ENCODE measurements around the gene MAB21L3.

Gene MAB21L3

DNA sequence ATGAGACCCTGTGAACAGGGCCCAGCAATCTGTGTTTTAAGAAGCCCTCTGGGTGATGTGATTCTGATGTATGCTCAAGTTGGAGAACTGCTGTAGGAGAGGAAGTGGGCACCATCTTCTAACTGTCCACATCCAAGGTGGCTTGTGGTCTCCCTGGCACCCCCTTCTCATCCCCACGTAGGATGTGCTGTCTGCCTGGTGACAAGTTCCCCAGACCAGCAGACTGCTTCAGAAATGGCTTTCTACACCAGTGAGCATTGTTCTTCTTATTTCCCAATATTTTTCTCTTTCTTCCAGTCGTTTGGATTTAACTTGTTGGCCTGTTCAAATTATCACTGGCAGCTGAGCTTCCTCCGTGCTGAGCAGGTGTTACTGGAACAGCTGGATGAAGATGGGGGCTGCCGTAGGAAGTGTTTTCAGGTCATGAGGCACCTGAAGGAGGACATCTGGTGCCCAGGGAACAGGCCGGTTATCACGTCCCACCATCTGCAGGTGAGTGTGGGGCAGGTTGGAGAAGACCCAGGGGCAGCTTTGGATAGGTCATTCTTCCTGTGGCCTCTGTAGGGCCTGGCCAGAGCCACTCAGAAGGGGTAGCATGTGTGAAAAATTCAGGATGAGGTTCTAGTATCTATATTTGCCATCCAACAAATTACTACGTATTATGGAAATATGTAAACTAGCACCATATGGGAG, 16.8 kb downstream of the MAB21L3 start:
- peak in 1 of 3 donors; percentile 19 for DNase-seq
- POLR2A ChIA-PET, result no interaction called here
- Histone ChIP-seq H3K27ac (ENCODE audit: insufficient read depth in 1 of 2, low read depth in 1 of 2, low read length in 2 of 2, poor library complexity in 1 of 2, severe bottlenecking in 2 of 2) (no peak overlapping the region), H3K9me3 (ENCODE audit: control extremely low read depth in 1 of 5, control insufficient read depth in 4 of 5, insufficient read depth in 2 of 5, low read depth in 1 of 5, low read length in 4 of 5) (no peaks in the 10 kb centered on the region), H3K4me1 (ENCODE audit: control extremely low read depth in 1 of 4, control insufficient read depth in 4 of 4, insufficient read depth in 4 of 4, low read length in 3 of 4) (peaks cover 0 to 4% (median 0%) of the 10 kb centered on the region in 4 experiments), H3K36me3 (ENCODE audit: control insufficient read depth in 4 of 4, insufficient read depth in 4 of 4, low read length in 3 of 4) (no peaks in the 10 kb centered on the region), H3K4me3 (ENCODE audit: control insufficient read depth in 1 of 7, extremely low read depth in 1 of 7, insufficient read depth in 4 of 7, low read depth in 2 of 7, low read length in 6 of 7) (no peak overlapping the region), H3K27me3 (replicated peaks in 2 of 5; ENCODE audit: control insufficient read depth in 4 of 5, insufficient read depth in 5 of 5, low read length in 4 of 5) (peaks cover 0 to 5% (median 0%) of the 10 kb centered on the region in 5 experiments)
- CTCF ChIA-PET, result interaction anchor here (1.3 kb wide), 1 partner anchor 11 kb away, joined by 4 read pairs; no protein-coding TSS in a partner anchor
- WGBS (ENCODE audit: insufficient coverage), result 95% methylated on average over 4 of the region's 7 CpGs

- Histone ChIP-seq H3K4me3 (ENCODE audit: control insufficient read depth in 1 of 7, extremely low read depth in 1 of 7, insufficient read depth in 4 of 7, low read depth in 2 of 7, low read length in 6 of 7) (no peak overlapping the region), H3K27me3 (replicated peaks in 2 of 5; ENCODE audit: control insufficient read depth in 4 of 5, insufficient read depth in 5 of 5, low read length in 4 of 5) (peaks cover 0 to 5% (median 0%) of the 10 kb centered on the region in 5 experiments), H3K9me3 (ENCODE audit: control extremely low read depth in 1 of 5, control insufficient read depth in 4 of 5, insufficient read depth in 2 of 5, low read depth in 1 of 5, low read length in 4 of 5) (no peaks in the 10 kb centered on the region), H3K4me1 (ENCODE audit: control extremely low read depth in 1 of 4, control insufficient read depth in 4 of 4, insufficient read depth in 4 of 4, low read length in 3 of 4) (peaks cover 0 to 4% (median 0%) of the 10 kb centered on the region in 4 experiments), H3K27ac (ENCODE audit: insufficient read depth in 1 of 2, low read depth in 1 of 2, low read length in 2 of 2, poor library complexity in 1 of 2, severe bottlenecking in 2 of 2) (no peak overlapping the region), H3K36me3 (ENCODE audit: control insufficient read depth in 4 of 4, insufficient read depth in 4 of 4, low read length in 3 of 4) (no peaks in the 10 kb centered on the region)
- no peak for DNase-seq
- POLR2A ChIA-PET, result no interaction called here
- WGBS (ENCODE audit: insufficient coverage), result 100% methylated on average over 3 of the region's 3 CpGs
- CTCF ChIA-PET, result interaction anchor here (1.2 kb wide), 1 partner anchor 10 kb away, joined by 4 read pairs; no protein-coding TSS in a partner anchor
These were observed 17.5 kb downstream of the MAB21L3 start for GRCh38 chr1:116128664-116129063.

DNA sequence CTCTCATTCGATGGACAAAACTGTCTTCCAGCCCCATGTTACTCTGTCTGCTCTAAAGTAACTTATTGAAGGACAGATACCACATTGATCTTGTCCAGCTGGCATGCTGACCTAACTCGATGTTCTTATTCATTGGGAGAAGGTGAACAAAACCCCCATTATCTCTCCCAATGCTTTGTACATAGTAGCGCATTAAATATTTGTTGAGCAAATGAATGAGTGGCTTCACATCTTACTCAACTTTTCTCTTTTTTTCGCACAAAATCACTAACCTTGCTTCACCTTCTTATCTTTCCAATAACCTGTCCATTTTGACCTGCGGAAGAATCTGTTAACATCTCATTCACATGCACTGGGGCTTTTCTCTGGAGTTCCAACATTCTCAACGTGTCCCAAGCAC, 18.3 kb downstream of the MAB21L3 start:
- Histone ChIP-seq H3K4me3 (ENCODE audit: control insufficient read depth in 1 of 7, extremely low read depth in 1 of 7, insufficient read depth in 4 of 7, low read depth in 2 of 7, low read length in 6 of 7) (no peak overlapping the region), H3K9me3 (ENCODE audit: control extremely low read depth in 1 of 5, control insufficient read depth in 4 of 5, insufficient read depth in 2 of 5, low read depth in 1 of 5, low read length in 4 of 5) (no peaks in the 10 kb centered on the region), H3K27me3 (replicated peaks in 2 of 5; ENCODE audit: control insufficient read depth in 4 of 5, insufficient read depth in 5 of 5, low read length in 4 of 5) (peaks cover 0 to 5% (median 0%) of the 10 kb centered on the region in 5 experiments), H3K27ac (ENCODE audit: insufficient read depth in 1 of 2, low read depth in 1 of 2, low read length in 2 of 2, poor library complexity in 1 of 2, severe bottlenecking in 2 of 2) (no peak overlapping the region), H3K36me3 (ENCODE audit: control insufficient read depth in 4 of 4, insufficient read depth in 4 of 4, low read length in 3 of 4) (no peaks in the 10 kb centered on the region), H3K4me1 (ENCODE audit: control extremely low read depth in 1 of 4, control insufficient read depth in 4 of 4, insufficient read depth in 4 of 4, low read length in 3 of 4) (peaks cover 0 to 4% (median 0%) of the 10 kb centered on the region in 4 experiments)
- ChIA-PET POLR2A (no interaction called here), CTCF (interaction anchor here (1.2 kb wide), 1 partner anchor 9 kb away, joined by 4 read pairs; no protein-coding TSS in a partner anchor)
- 87% methylated on average over 4 of the region's 6 CpGs for WGBS (ENCODE audit: insufficient coverage)
- no peak for DNase-seq

GRCh38 chr1:116130356-116130755, 19.2 kb downstream of the MAB21L3 start:
- ChIA-PET POLR2A (no interaction called here), CTCF (interaction anchor here (1.0 to 1.8 kb wide), 3 partner anchors 9 to 355 kb away, joined by 3 to 9 read pairs (median 4); no protein-coding TSS in a partner anchor)
- no peaks in the 10 kb centered on the region for H3K9me3 ChIP-seq (ENCODE audit: control extremely low read depth in 1 of 5, control insufficient read depth in 4 of 5, insufficient read depth in 2 of 5, low read depth in 1 of 5, low read length in 4 of 5)
- no peaks in the 10 kb centered on the region for H3K36me3 ChIP-seq (ENCODE audit: control insufficient read depth in 4 of 4, insufficient read depth in 4 of 4, low read length in 3 of 4)
- H3K4me1 ChIP-seq (ENCODE audit: control extremely low read depth in 1 of 4, control insufficient read depth in 4 of 4, insufficient read depth in 4 of 4, low read length in 3 of 4), result peaks cover 0 to 4% (median 0%) of the 10 kb centered on the region in 4 experiments
- H3K27ac ChIP-seq (ENCODE audit: insufficient read depth in 1 of 2, low read depth in 1 of 2, low read length in 2 of 2, poor library complexity in 1 of 2, severe bottlenecking in 2 of 2), result no peak overlapping the region
- no peak for DNase-seq
- peaks cover 0 to 5% (median 0%) of the 10 kb centered on the region in 5 experiments for H3K27me3 ChIP-seq (replicated peaks in 2 of 5; ENCODE audit: control insufficient read depth in 4 of 5, insufficient read depth in 5 of 5, low read length in 4 of 5)
- no peak overlapping the region for H3K4me3 ChIP-seq (ENCODE audit: control insufficient read depth in 1 of 7, extremely low read depth in 1 of 7, insufficient read depth in 4 of 7, low read depth in 2 of 7, low read length in 6 of 7)

DNA sequence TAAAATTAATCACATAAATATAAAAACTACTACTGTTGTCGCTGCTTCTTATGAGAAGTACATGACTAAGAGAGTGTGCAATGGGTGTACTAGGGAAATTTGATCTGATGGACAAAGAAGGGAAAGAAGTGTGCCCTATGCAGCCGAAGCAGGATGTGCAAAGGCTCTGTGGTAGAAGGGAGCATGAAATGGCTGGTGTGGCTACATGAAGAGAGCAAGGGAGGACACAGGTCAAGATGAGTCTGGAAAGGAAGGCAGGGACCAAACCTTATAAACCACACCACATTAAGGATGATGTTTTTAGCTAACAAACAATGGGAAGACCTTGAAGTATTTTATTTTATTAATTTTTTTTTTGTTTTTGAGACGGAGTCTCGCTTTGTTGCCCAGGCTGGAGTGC, 20.0 kb downstream of the MAB21L3 start:
- peaks cover 0 to 5% (median 0%) of the 10 kb centered on the region in 5 experiments for H3K27me3 ChIP-seq (replicated peaks in 2 of 5; ENCODE audit: control insufficient read depth in 4 of 5, insufficient read depth in 5 of 5, low read length in 4 of 5)

DNA sequence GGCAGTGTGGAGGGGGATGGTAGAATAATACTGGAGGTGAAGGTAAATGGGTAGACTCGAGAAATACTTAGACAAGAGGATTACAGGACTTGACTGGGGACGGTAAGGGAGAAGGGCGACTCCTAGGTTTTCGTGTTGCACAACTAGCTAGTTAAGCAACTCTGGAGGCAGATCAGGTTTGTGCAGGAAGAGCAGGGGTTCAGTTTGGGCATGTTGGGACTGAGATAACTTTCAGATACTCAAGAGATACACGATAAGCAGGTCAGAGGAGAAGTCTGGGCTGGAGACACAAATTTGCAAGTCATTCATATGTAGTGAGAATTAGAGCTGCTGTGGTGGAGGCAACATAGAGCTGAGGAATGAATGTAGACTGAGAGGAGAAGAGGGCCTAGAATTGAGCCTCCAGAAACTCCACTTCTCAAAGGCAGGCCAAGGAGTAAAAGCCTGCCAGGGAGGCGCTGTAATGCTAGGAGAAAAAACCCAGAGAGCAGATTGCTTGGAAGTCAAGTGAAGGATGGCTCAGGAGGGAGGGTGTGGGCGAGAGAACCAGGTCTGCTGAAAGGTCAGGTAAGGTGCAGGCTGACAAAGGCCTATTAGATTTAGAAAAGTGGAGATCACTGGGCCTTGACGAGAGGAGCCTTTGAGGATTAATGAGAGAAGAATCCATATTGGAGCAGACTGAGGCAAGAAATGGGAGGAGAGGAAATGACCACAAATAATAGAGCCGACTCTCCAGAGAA, 20.8 kb downstream of the MAB21L3 start:
- Histone ChIP-seq H3K27me3 (replicated peaks in 2 of 5; ENCODE audit: control insufficient read depth in 4 of 5, insufficient read depth in 5 of 5, low read length in 4 of 5) (peaks cover 0 to 5% (median 0%) of the 10 kb centered on the region in 5 experiments), H3K4me1 (ENCODE audit: control extremely low read depth in 1 of 4, control insufficient read depth in 4 of 4, insufficient read depth in 4 of 4, low read length in 3 of 4) (peaks cover 0 to 4% (median 0%) of the 10 kb centered on the region in 4 experiments), H3K36me3 (ENCODE audit: control insufficient read depth in 4 of 4, insufficient read depth in 4 of 4, low read length in 3 of 4) (no peaks in the 10 kb centered on the region), H3K27ac (ENCODE audit: insufficient read depth in 1 of 2, low read depth in 1 of 2, low read length in 2 of 2, poor library complexity in 1 of 2, severe bottlenecking in 2 of 2) (no peak overlapping the region), H3K4me3 (ENCODE audit: control insufficient read depth in 1 of 7, extremely low read depth in 1 of 7, insufficient read depth in 4 of 7, low read depth in 2 of 7, low read length in 6 of 7) (no peak overlapping the region), H3K9me3 (ENCODE audit: control extremely low read depth in 1 of 5, control insufficient read depth in 4 of 5, insufficient read depth in 2 of 5, low read depth in 1 of 5, low read length in 4 of 5) (no peaks in the 10 kb centered on the region)
- CTCF ChIA-PET, result interaction anchor here (1.0 to 1.8 kb wide), 2 partner anchors 8 to 244 kb away, joined by 3 to 9 read pairs; no protein-coding TSS in a partner anchor
- 78% methylated on average over 8 of the region's 9 CpGs for WGBS (ENCODE audit: insufficient coverage)
- POLR2A ChIA-PET, result no interaction called here
- DNase-seq, result peak; percentile 12 to 50 (median 13)

More for the DNA sequence above, 20.0 kb downstream of the MAB21L3 start:
- Histone ChIP-seq H3K36me3 (ENCODE audit: control insufficient read depth in 4 of 4, insufficient read depth in 4 of 4, low read length in 3 of 4) (no peaks in the 10 kb centered on the region), H3K27ac (ENCODE audit: insufficient read depth in 1 of 2, low read depth in 1 of 2, low read length in 2 of 2, poor library complexity in 1 of 2, severe bottlenecking in 2 of 2) (no peak overlapping the region), H3K9me3 (ENCODE audit: control extremely low read depth in 1 of 5, control insufficient read depth in 4 of 5, insufficient read depth in 2 of 5, low read depth in 1 of 5, low read length in 4 of 5) (no peaks in the 10 kb centered on the region), H3K4me1 (ENCODE audit: control extremely low read depth in 1 of 4, control insufficient read depth in 4 of 4, insufficient read depth in 4 of 4, low read length in 3 of 4) (peaks cover 0 to 4% (median 0%) of the 10 kb centered on the region in 4 experiments), H3K4me3 (ENCODE audit: control insufficient read depth in 1 of 7, extremely low read depth in 1 of 7, insufficient read depth in 4 of 7, low read depth in 2 of 7, low read length in 6 of 7) (no peak overlapping the region)
- 100% methylated on average over 1 of the region's 4 CpGs for WGBS (ENCODE audit: insufficient coverage)
- CTCF ChIA-PET, result interaction anchor here (1.0 to 1.8 kb wide), 3 partner anchors 8 to 354 kb away, joined by 3 to 9 read pairs (median 4); no protein-coding TSS in a partner anchor
- no peak for DNase-seq
- POLR2A ChIA-PET, result no interaction called here
